Measurements from ENCODE around the gene PRKG2.

- TF ChIP-seq POLR2AphosphoS5 (IDR thresholded peaks at IDR 0.05; ENCODE audit: borderline replicate concordance, low read depth, low read length) (no peak), EZH2 (IDR thresholded peaks at IDR 0.05) (no peak), FOXP2 (optimal IDR thresholded peaks at IDR 0.05; ENCODE audit: control extremely low read depth, extremely low read length, insufficient read depth) (no peak)
Measured at GRCh38 chr4:81071013-81071412, 144.0 kb downstream of the PRKG2 start.

Measured in SK-N-MC (cell line).